BE2C (cell line): ENCODE measurements around the gene C10orf95.

ENCODE experiments used
- DNase-seq: peaks from one replicate; pipeline ENCODE4 v3.0.0-alpha.2; 2020
- H3K27me3 ChIP-seq: fragments of 250-450 bp; sonication (Bioruptor Pico); 2 replicates; pipeline ENCODE4 v1.5.1; 2020; ENCODE audit warnings: mild to moderate bottlenecking
- H3K36me3 ChIP-seq: fragments of 250-450 bp; sonication (Bioruptor Pico); 2 replicates; pipeline ENCODE4 v1.5.1; 2020; ENCODE audit warnings: mild to moderate bottlenecking
- H3K4me1 ChIP-seq: fragments of 250-450 bp; sonication (Bioruptor Pico); 2 replicates; pipeline ENCODE4 v1.5.1; 2020
- H3K4me3 ChIP-seq: 2 replicates; pipeline ENCODE4 v1.5.1; 2011; ENCODE audit warnings: low read depth, low read length
- H3K9me3 ChIP-seq: fragments of 250-450 bp; sonication (Bioruptor Pico); 2 replicates; pipeline ENCODE4 v1.5.1; 2020
- TF ChIP-seq, protein P1 (sequence below): IDR thresholded peaks from 2 replicates; pipeline ENCODE4 v1.5.1; 2012; ENCODE audit warnings: mild to moderate bottlenecking, low read depth, low read length

Gene C10orf95

DNA sequence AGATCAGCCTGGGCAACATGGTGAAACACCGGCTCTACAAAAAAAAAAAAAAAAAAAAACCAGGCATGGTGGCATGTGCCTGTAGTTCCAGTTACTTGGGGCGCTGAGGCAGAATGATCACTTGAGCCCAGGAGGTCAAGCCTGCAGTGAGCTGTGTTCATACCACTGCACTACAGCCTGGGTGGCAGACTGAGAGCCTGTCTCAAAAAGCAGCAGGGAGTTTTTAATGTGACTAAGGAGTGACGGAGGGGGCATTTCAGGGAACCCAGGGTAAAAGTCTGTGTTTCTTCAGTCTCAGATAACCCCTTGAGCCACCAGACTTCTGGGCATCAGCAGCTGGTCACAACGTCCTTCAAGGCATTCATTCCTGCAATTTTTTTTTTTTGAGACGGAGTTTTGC, 2.2 kb upstream of the C10orf95 start:
- no peaks in the 10 kb centered on the region for H3K4me1 ChIP-seq
- TF ChIP-seq, protein P1, sequence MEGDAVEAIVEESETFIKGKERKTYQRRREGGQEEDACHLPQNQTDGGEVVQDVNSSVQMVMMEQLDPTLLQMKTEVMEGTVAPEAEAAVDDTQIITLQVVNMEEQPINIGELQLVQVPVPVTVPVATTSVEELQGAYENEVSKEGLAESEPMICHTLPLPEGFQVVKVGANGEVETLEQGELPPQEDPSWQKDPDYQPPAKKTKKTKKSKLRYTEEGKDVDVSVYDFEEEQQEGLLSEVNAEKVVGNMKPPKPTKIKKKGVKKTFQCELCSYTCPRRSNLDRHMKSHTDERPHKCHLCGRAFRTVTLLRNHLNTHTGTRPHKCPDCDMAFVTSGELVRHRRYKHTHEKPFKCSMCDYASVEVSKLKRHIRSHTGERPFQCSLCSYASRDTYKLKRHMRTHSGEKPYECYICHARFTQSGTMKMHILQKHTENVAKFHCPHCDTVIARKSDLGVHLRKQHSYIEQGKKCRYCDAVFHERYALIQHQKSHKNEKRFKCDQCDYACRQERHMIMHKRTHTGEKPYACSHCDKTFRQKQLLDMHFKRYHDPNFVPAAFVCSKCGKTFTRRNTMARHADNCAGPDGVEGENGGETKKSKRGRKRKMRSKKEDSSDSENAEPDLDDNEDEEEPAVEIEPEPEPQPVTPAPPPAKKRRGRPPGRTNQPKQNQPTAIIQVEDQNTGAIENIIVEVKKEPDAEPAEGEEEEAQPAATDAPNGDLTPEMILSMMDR = no peak
- no peak for DNase-seq
- no peaks in the 10 kb centered on the region for H3K36me3 ChIP-seq
- no peaks in the 10 kb centered on the region for H3K27me3 ChIP-seq
- H3K9me3 ChIP-seq = no peaks in the 10 kb centered on the region
- H3K4me3 ChIP-seq = no peak overlapping the region

DNA sequence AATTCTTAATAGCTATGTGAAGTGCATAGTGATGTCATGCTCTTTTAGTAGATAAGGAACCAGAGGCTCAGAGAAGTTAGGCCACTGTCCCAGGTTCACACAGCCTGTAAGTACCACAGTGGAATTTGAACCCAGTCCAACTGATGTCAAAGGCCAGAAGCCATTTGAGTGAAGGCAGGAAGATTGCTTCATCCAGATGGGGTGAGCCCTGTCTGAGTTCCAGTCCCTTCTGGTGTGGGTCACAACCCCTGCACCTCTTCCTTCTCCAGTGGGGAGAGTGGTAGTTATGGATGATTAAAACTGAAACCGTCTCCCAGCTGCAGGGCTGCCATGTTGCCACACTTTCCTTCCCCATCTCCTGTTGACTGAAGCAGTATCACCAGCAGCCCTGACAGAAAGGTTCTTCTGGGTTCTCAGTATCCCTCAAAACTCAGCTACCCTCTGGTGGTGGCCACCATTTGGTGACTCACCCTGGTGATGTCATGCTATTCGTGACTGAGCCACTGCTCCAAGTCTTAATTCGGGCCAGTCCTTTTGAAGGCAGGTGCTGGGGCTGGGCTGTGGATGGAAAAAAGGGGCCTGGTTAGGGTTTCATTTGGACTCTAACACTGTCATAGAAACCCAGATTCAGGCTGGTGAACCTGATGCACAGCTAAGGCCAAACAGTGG, 1.5 kb upstream of the C10orf95 start:
- no peaks in the 10 kb centered on the region for H3K4me1 ChIP-seq

DNA sequence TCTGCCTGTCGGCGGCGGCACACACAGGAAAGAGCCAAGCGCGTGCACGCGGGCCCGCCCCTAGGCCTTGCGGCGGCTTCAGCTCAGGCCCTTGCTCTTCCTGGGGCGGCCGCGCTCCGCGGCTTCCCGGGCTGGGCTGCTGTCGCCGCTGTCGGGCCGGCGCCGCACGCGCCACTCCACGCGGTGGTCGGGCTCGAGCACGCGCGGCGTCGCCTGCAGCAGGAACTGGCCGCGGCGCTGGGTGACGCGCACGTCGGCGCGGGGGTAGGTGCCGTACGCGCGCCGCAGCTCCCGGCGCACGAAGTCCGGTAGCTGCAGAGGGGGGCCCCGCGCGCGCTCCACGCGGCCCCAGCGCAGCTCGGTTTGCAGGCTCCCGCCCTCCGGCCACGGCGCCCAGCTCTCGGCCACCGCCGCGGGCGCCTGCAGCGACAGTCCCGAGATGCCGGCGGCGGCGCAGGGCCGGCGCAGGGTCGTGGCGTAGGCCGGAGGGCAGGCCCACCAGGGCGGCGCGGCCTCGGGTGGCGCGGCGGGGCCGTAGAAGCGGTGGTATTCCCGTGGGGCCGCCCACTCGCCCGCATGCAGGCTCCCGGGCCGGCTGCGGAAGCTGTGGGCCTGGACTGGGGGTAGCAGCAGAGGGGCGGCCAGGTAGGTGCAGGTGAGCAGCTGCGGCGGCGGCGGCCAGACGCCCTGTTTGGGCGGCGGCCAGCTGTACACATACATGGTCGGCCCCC, 804 bp downstream of the C10orf95 start:
- TF ChIP-seq, protein P1 = no peak

More for the DNA sequence above, 1.5 kb upstream of the C10orf95 start:
- no peak overlapping the region for H3K4me3 ChIP-seq
- no peaks in the 10 kb centered on the region for H3K36me3 ChIP-seq
- peak; percentile 38 for DNase-seq
- H3K9me3 ChIP-seq = no peaks in the 10 kb centered on the region
- no peaks in the 10 kb centered on the region for H3K27me3 ChIP-seq
- TF ChIP-seq, protein P1 = no peak

DNA sequence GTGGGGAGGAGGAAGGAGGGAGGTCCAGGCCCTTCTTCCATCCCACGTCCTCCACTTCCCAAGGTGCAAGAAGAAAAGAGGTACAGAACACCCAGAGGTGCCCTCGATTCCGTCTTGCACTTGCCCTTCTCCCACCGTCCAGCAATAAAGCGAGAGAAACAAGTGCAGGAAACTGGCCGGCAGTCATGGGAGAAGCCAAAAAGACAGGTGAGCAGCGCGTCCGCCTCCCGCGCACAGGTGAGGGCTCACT, 1.3 kb downstream of the C10orf95 start:
- Histone ChIP-seq H3K36me3 (no peaks in the 10 kb centered on the region), H3K9me3 (no peaks in the 10 kb centered on the region), H3K27me3 (no peaks in the 10 kb centered on the region), H3K4me3 (peak overlapping the region; percentile 68), H3K4me1 (no peaks in the 10 kb centered on the region)
- no peak for DNase-seq
- TF ChIP-seq, protein P1 = no peak

More for the DNA sequence above, 804 bp downstream of the C10orf95 start:
- no peaks in the 10 kb centered on the region for H3K9me3 ChIP-seq
- no peaks in the 10 kb centered on the region for H3K36me3 ChIP-seq
- no peaks in the 10 kb centered on the region for H3K27me3 ChIP-seq
- peak; percentile 86 for DNase-seq
- no peaks in the 10 kb centered on the region for H3K4me1 ChIP-seq
- peak overlapping the region; percentile 68 for H3K4me3 ChIP-seq

DNA sequence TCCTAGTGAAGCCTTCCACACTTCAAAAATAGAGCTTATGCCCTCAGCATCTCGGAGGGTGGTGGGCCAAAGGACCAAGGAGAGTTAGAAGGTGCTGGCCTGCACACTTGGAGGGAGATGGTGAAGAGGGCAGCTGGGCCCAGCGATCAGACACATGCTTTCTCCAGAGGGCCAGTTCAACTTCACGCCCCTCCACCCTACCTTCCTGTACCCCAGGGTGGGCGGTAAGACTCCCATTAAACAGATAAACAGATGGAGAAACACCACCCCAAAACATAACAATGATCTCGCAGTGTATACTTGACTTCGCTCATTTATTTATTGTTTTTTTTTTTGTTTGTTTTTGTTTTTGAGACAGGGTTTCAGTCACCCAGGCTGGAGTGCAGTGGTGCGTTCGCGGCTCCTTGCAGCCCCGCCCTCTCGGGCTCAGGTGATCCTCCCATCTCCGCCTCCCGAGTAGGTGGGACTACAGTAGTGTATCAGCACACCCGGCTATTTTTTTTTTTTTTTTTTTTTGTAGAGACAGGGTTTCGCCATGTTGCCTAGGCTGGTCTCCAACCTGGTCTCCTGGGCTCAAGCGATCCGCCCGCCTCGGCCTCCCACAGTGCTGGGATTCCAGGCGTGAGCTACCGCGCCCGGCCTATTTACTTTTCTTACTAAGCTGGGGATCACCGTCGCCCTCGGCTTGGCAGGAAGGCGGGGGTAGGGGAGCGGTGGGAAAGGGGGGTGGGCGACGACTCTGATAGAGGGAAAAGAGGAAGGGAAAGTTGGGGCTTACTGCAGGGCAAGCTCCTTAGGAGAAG, 1.8 kb downstream of the C10orf95 start:
- Histone ChIP-seq H3K36me3 (no peaks in the 10 kb centered on the region), H3K4me1 (no peaks in the 10 kb centered on the region), H3K9me3 (no peaks in the 10 kb centered on the region), H3K27me3 (no peaks in the 10 kb centered on the region), H3K4me3 (peak overlapping the region; percentile 68)
- TF ChIP-seq, protein P1 = no peak
- DNase-seq = peak; percentile 41
